H1 (cell line): Measurements from ENCODE around the gene EPHB1. TPM values are rescaled to one million over a fixed set of nuclear protein-coding genes. Genes with fewer than 3 reads are reported as not detected.

Source experiments
- CTCF ChIA-PET: fragments of 300-600 bp; sonication (Branson Sonifier 250); formaldehyde crosslinking; loops from one replicate; lab custom pipeline; 2021; ENCODE audit not compliant: partially characterized antibody; lab: Charles Lee
- POLR2A ChIA-PET: fragments of 300-600 bp; sonication (Branson Sonifier 250); formaldehyde crosslinking; loops from one replicate; lab custom pipeline; 2021; ENCODE audit warnings: inconsistent platforms; ENCODE audit not compliant: partially characterized antibody; lab: Charles Lee
- DNase-seq, 2 experiments: peaks; one replicate each; pipeline versions ENCODE4 v3.0.0 to v3.0.0-alpha.2; 2010 to 2022; ENCODE audit warnings: low spot score in 2 of 2, low read depth in 1 of 2, mixed read lengths in 1 of 2
- FAIRE-seq: peaks from 2 replicates; lab custom pipeline; 2011; peaks lifted over from hg19 to GRCh38; lab: Jason Lieb, UNC
- H2AFZ ChIP-seq: 2 replicates; pipeline ENCODE4 v1.8.1; 2012; ENCODE audit warnings: low read length, inconsistent platforms
- H2AK5ac ChIP-seq: 2 replicates; pipeline ENCODE4 v1.6.1; 2013; ENCODE audit warnings: low read depth, low read length
- H2BK120ac ChIP-seq: replicated peaks from 2 replicates; pipeline ENCODE3; 2013; ENCODE audit warnings: low read depth, low read length, inconsistent platforms
- H2BK12ac ChIP-seq: 2 replicates; pipeline ENCODE4 v1.6.1; 2013; ENCODE audit warnings: low read depth, low read length
- H2BK15ac ChIP-seq: 2 replicates; pipeline ENCODE4 v1.6.1; 2013; ENCODE audit warnings: low read length
- H2BK20ac ChIP-seq: 2 replicates; pipeline ENCODE4 v1.6.1; 2013; ENCODE audit warnings: low read length
- H2BK5ac ChIP-seq: 2 replicates; pipeline ENCODE4 v1.6.1; 2013; ENCODE audit warnings: low read depth, low read length
- H3K14ac ChIP-seq: 2 replicates; pipeline ENCODE4 v1.6.1; 2013; ENCODE audit warnings: inconsistent platforms; ENCODE audit not compliant: insufficient read length
- H3K18ac ChIP-seq: 2 replicates; pipeline ENCODE4 v1.6.1; 2013; ENCODE audit warnings: low read length; ENCODE audit errors: extremely low read depth
- H3K23ac ChIP-seq: 2 replicates; pipeline ENCODE4 v1.6.1; 2013; ENCODE audit warnings: inconsistent platforms; ENCODE audit not compliant: insufficient read length
- H3K23me2 ChIP-seq: 2 replicates; pipeline ENCODE4 v1.6.1; 2013; ENCODE audit warnings: low read depth, low read length
- H3K27ac ChIP-seq: 2 replicates; pipeline ENCODE4 v1.6.1; 2011; ENCODE audit warnings: low read depth, low read length, inconsistent platforms
- H3K27me3 ChIP-seq, 4 experiments: replicated peaks in 1 of 4; 1 replicate in 1 of 4; 2 replicates in 3 of 4; pipeline versions ENCODE4 v1.6.1 to v1.8.1; 2011 to 2013; ENCODE audit warnings: low read length in 3 of 4, mild to moderate bottlenecking in 3 of 4, inconsistent platforms in 2 of 4, mixed read lengths in 2 of 4, moderate library complexity in 1 of 4; ENCODE audit not compliant: control insufficient read depth in 3 of 4, insufficient read depth in 3 of 4; ENCODE audit errors: extremely low read depth in 1 of 4
- H3K36me3 ChIP-seq, 4 experiments: 2 replicates each; pipeline versions ENCODE4 v1.6.1 to v1.8.1; 2011 to 2013; ENCODE audit warnings: mild to moderate bottlenecking in 4 of 4, low read length in 3 of 4, moderate library complexity in 2 of 4, control low read depth in 1 of 4, inconsistent platforms in 1 of 4; ENCODE audit not compliant: insufficient read depth in 4 of 4, control insufficient read depth in 2 of 4
- H3K4ac ChIP-seq: replicated peaks from 2 replicates; pipeline ENCODE3; 2013; ENCODE audit warnings: low read length, low read depth, mixed read lengths, inconsistent platforms; ENCODE audit not compliant: insufficient read length
- H3K4me1 ChIP-seq, 4 experiments: replicated peaks in 1 of 4; 1 replicate in 1 of 4; 2 replicates in 3 of 4; pipeline versions ENCODE4 v1.6.1 to v1.8.1; 2011 to 2013; ENCODE audit warnings: low read length in 3 of 4, inconsistent platforms in 2 of 4, mixed read lengths in 1 of 4; ENCODE audit not compliant: insufficient read depth in 4 of 4, control insufficient read depth in 3 of 4
- H3K4me2 ChIP-seq, 2 experiments: 2 replicates each; pipeline versions ENCODE4 v1.6.1 to v1.8.1; 2011 to 2013; ENCODE audit warnings: low read depth in 2 of 2, low read length in 2 of 2, control low read depth in 1 of 2, inconsistent platforms in 1 of 2, mild to moderate bottlenecking in 1 of 2; ENCODE audit not compliant: insufficient read depth in 1 of 2
- H3K4me3 ChIP-seq, 4 experiments: fragments of 200-600, 300-600 bp in 1 of 4; sonication (generic), shearing (Covaris generic), sonication (Bioruptor Twin) in 1 of 4; 2 replicates each; pipeline versions ENCODE4 v1.5.1 to v1.8.1; 2011 to 2016; ENCODE audit warnings: low read length in 4 of 4, low read depth in 3 of 4, control low read depth in 2 of 4, inconsistent platforms in 2 of 4, mild to moderate bottlenecking in 2 of 4, mixed read lengths in 1 of 4, moderate library complexity in 1 of 4; ENCODE audit not compliant: insufficient read depth in 2 of 4; ENCODE audit errors: extremely low read depth in 1 of 4
- H3K56ac ChIP-seq: replicated peaks from 2 replicates; pipeline ENCODE3; 2013; ENCODE audit warnings: low read depth, mild to moderate bottlenecking, mixed read lengths, low read length, inconsistent platforms; ENCODE audit not compliant: insufficient read length
- H3K79me1 ChIP-seq: 2 replicates; pipeline ENCODE4 v1.6.1; 2013; ENCODE audit warnings: low read depth, low read length, control low read depth
- H3K79me2 ChIP-seq, 2 experiments: 2 replicates each; pipeline versions ENCODE4 v1.6.1 to v1.8.1; 2012 to 2013; ENCODE audit warnings: low read length in 2 of 2, mild to moderate bottlenecking in 2 of 2, inconsistent platforms in 1 of 2; ENCODE audit not compliant: insufficient read depth in 2 of 2, control insufficient read depth in 1 of 2
- H3K9ac ChIP-seq, 4 experiments: replicated peaks in 1 of 4; 1 replicate in 1 of 4; 2 replicates in 3 of 4; pipeline versions ENCODE4 v1.6.1 to v1.8.1; 2011 to 2013; ENCODE audit warnings: low read depth in 3 of 4, low read length in 3 of 4, control low read depth in 2 of 4, mild to moderate bottlenecking in 2 of 4, moderate library complexity in 2 of 4, inconsistent platforms in 1 of 4; ENCODE audit errors: extremely low read depth in 1 of 4
- H3K9me3 ChIP-seq, 2 experiments: 2 replicates each; pipeline versions ENCODE4 v1.6.1 to v1.8.1; 2012 to 2013; ENCODE audit warnings: mild to moderate bottlenecking in 2 of 2, moderate library complexity in 2 of 2, control low read depth in 1 of 2, inconsistent platforms in 1 of 2, low read depth in 1 of 2, low read length in 1 of 2, mixed read lengths in 1 of 2; ENCODE audit not compliant: insufficient read depth in 2 of 2
- H4K20me1 ChIP-seq, 2 experiments: replicated peaks in 1 of 2; 2 replicates each; pipeline versions ENCODE3 to v1.8.1; 2011 to 2013; ENCODE audit warnings: inconsistent platforms in 2 of 2, low read length in 2 of 2, mild to moderate bottlenecking in 1 of 2; ENCODE audit not compliant: insufficient read depth in 2 of 2, control insufficient read depth in 1 of 2
- H4K5ac ChIP-seq: 2 replicates; pipeline ENCODE4 v1.6.1; 2013; ENCODE audit warnings: low read length, low read depth, mixed read lengths, inconsistent platforms; ENCODE audit not compliant: insufficient read length
- H4K8ac ChIP-seq: 2 replicates; pipeline ENCODE4 v1.8.0; 2013; ENCODE audit warnings: mild to moderate bottlenecking, moderate library complexity, low read length, inconsistent platforms; ENCODE audit not compliant: insufficient read depth; ENCODE audit errors: extremely low read depth
- H4K91ac ChIP-seq: replicated peaks from 2 replicates; pipeline ENCODE3; 2013; ENCODE audit warnings: low read length, mixed read lengths, inconsistent platforms; ENCODE audit not compliant: insufficient read length
- CHD2 ChIP-seq: IDR thresholded peaks from 2 replicates; pipeline ENCODE4 v1.6.1; 2012; ENCODE audit warnings: low read length, improper control_type of control experiment
- HDAC2 ChIP-seq, 2 experiments: fragments of 300-600 bp in 1 of 2; sonication (generic) in 1 of 2; IDR thresholded peaks; 2 replicates each; pipeline ENCODE4 v1.6.1; 2011 to 2012; ENCODE audit warnings: low read depth in 2 of 2, low read length in 2 of 2, mild to moderate bottlenecking in 2 of 2, moderate library complexity in 2 of 2, borderline replicate concordance in 1 of 2, inconsistent platforms in 1 of 2
- HDAC6 ChIP-seq: IDR thresholded peaks from one replicate; pipeline ENCODE4 v1.7.1; 2012; ENCODE audit warnings: low read depth, mild to moderate bottlenecking, inconsistent platforms, low read length, moderate library complexity
- JUND ChIP-seq: IDR thresholded peaks from 2 replicates; pipeline ENCODE4 v1.6.1; 2011; ENCODE audit warnings: mild to moderate bottlenecking, improper control_type of control experiment, low read length
- KDM1A ChIP-seq: fragments of 200-600, 300-600 bp; sonication (generic); IDR thresholded peaks from 2 replicates; pipeline ENCODE4 v1.7.1; 2016; ENCODE audit warnings: mild to moderate bottlenecking, low read length, borderline replicate concordance
- POU5F1 ChIP-seq: IDR thresholded peaks from 2 replicates; pipeline ENCODE4 v1.6.1; 2011; ENCODE audit warnings: low read depth, mild to moderate bottlenecking, low read length, moderate library complexity
- SIN3A ChIP-seq, 2 experiments: IDR thresholded peaks in 1 of 2; conservative IDR thresholded peaks in 1 of 2; 2 replicates each; pipeline ENCODE4 v1.6.1; 2011 to 2012; ENCODE audit warnings: low read length in 2 of 2, improper control_type of control experiment in 1 of 2, low read depth in 1 of 2, mild to moderate bottlenecking in 1 of 2
- SUZ12 ChIP-seq: fragments of 200-600 bp; sonication (generic); IDR thresholded peaks from 2 replicates; pipeline ENCODE4 v1.6.1; 2012; ENCODE audit warnings: mild to moderate bottlenecking, inconsistent platforms, low read length, moderate library complexity, mixed read lengths
- YY1 ChIP-seq: IDR thresholded peaks from 2 replicates; pipeline ENCODE4 v1.6.1; 2011; ENCODE audit warnings: low read depth, mild to moderate bottlenecking, low read length
- ZNF274 ChIP-seq: IDR thresholded peaks from 2 replicates; pipeline ENCODE4 v1.7.0; 2012; ENCODE audit warnings: low read length, borderline replicate concordance; ENCODE audit errors: extremely low read depth
- WGBS, 2 experiments: shearing (Covaris generic) in 1 of 2; methylation state at CpG; one replicate each; pipeline versions ENCODE4 v1.1.6 to v1.1.7; 2013 to 2015; ENCODE audit warnings: low lambda C conversion rate in 2 of 2, mixed read lengths in 2 of 2, inconsistent platforms in 1 of 2, low coverage in 1 of 2, missing lambda C conversion rate in 1 of 2; ENCODE audit not compliant: insufficient replicate concordance in 2 of 2, insufficient coverage in 1 of 2, insufficient read length in 1 of 2; ENCODE audit errors: extremely low coverage in 1 of 2, missing lambda C conversion rate in 1 of 2; 5-methylcytosine and 5-hydroxymethylcytosine counted together
- polyA plus RNA-seq, 7 experiments: library from polyadenylated mRNA; depleted of rRNA in 3 of 7; stranded (reverse) in 5 of 7; unstranded in 2 of 7; fragments of >200 nt in 5 of 7; fragments of 200-250 nt in 2 of 7; gene quantifications; 1 replicate in 5 of 7; 2 replicates in 1 of 7; 4 replicates in 1 of 7; pipeline versions ENCODE4 v1.2.1 to v1.2.3, GENCODE V29; 2011 to 2013; ENCODE audit warnings: missing spikeins in 2 of 7, mixed read lengths in 2 of 7
- total RNA-seq: library from RNA; stranded (reverse); fragmentation: NEBNext Ultra II Directional; extraction: Animal tissue kit (Norgen Biotek cat#: 25700); gene quantifications from 2 replicates; pipeline ENCODE4 v1.2.1, GENCODE V29; 2021
- TF ChIP-seq, protein P1 (sequence below): IDR thresholded peaks from 2 replicates; pipeline ENCODE4 v1.6.1; 2012; ENCODE audit warnings: low read length, inconsistent platforms

The EPHB1 gene
- total and polyA plus RNA-seq, 2 of the 8 experiments (the other 6 are each of a cell fraction or from before 2014, with no cell fraction given): 3.5 to 5.9 TPM

DNA sequence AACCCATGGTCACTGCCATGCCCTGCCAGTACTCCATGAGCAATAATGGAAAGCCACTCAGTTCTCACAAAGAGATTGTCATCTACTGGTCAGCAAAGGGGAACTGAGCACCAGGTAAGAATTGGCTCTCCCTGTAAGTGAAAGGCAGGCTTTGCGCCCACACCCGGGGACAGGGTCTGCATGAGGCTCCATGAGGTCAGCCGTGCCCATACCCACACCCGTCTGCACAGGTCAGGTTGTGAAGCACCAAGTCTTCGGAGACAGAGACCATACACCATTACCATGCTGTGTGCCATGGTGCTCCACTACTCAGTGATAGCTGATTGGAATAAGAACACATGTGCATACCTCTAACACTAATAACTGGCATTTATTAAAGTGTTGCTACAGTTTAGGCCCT is 322.9 kb downstream of the EPHB1 start:
- H2BK120ac ChIP-seq: no peak overlapping the region
- no peak for DNase-seq
- no peak overlapping the region for H2BK15ac ChIP-seq
- no peaks in the 10 kb centered on the region for H3K9me3 ChIP-seq
- no peak overlapping the region for H2BK20ac ChIP-seq
- H4K20me1 ChIP-seq: peaks cover 0 to 2% of the 10 kb centered on the region in 2 experiments
- H2AFZ ChIP-seq: no peak overlapping the region
- H3K23ac ChIP-seq: no peak overlapping the region
- 66% methylated on average over 5 of the region's 5 CpGs; no CpG with 5 or more reads in 1 of the 2 experiments for WGBS, 2 experiments
- H3K23me2 ChIP-seq: no peaks in the 10 kb centered on the region
- POLR2A ChIA-PET: no interaction called here
- H3K14ac ChIP-seq: no peak overlapping the region
- no peak overlapping the region for H3K4ac ChIP-seq
- H3K79me1 ChIP-seq: no peaks in the 10 kb centered on the region
- no peak overlapping the region for H2BK12ac ChIP-seq
- no peaks in the 10 kb centered on the region for H3K79me2 ChIP-seq
- no peak overlapping the region for H3K9ac ChIP-seq
- no peak overlapping the region for H3K27ac ChIP-seq
- H3K4me3 ChIP-seq: no peak overlapping the region
- FAIRE-seq: no peak
- H4K91ac ChIP-seq: no peak overlapping the region
- H3K4me2 ChIP-seq: no peak overlapping the region
- H3K27me3 ChIP-seq: no peaks in the 10 kb centered on the region
- no peaks in the 10 kb centered on the region for H3K4me1 ChIP-seq
- no peak overlapping the region for H3K56ac ChIP-seq
- H4K8ac ChIP-seq: no peak overlapping the region
- H2AK5ac ChIP-seq: no peak overlapping the region
- TF ChIP-seq ZNF274: no peak
- no peak for TF ChIP-seq SUZ12
- no peak for TF ChIP-seq HDAC2 (IDR thresholded peaks at IDR 0.05; ENCODE audit: borderline replicate concordance in 1 of 2, low read depth in 2 of 2, low read length in 2 of 2)
- no peak for TF ChIP-seq POU5F1
- TF ChIP-seq CHD2: no peak
- TF ChIP-seq YY1: no peak
- TF ChIP-seq, protein P1, sequence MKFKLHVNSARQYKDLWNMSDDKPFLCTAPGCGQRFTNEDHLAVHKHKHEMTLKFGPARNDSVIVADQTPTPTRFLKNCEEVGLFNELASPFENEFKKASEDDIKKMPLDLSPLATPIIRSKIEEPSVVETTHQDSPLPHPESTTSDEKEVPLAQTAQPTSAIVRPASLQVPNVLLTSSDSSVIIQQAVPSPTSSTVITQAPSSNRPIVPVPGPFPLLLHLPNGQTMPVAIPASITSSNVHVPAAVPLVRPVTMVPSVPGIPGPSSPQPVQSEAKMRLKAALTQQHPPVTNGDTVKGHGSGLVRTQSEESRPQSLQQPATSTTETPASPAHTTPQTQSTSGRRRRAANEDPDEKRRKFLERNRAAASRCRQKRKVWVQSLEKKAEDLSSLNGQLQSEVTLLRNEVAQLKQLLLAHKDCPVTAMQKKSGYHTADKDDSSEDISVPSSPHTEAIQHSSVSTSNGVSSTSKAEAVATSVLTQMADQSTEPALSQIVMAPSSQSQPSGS: no peak
- TF ChIP-seq JUND: no peak
- no peak for TF ChIP-seq SIN3A (conservative IDR thresholded peaks at IDR 0.05 in 1 of 2, IDR thresholded peaks at IDR 0.05 in 1 of 2; ENCODE audit: low read depth in 1 of 2, low read length in 2 of 2)
- no peak for TF ChIP-seq KDM1A
- no peak for TF ChIP-seq HDAC6
- H2BK5ac ChIP-seq: no peak overlapping the region
- no peak overlapping the region for H4K5ac ChIP-seq
- H3K18ac ChIP-seq: no peak overlapping the region
- CTCF ChIA-PET: no interaction called here
- H3K36me3 ChIP-seq: no peaks in the 10 kb centered on the region
